Stimulated activated memory B cell treated with anti-CD40 and anti-IgM and Interleukin-4, amounts not matched to agents 10 μg/mL and 1 μg/mL and 100 μg/mL, for 72 hours (primary cell): ENCODE data around the gene C16orf90.
"Not testable (repeated sequence)": the region's sequence is repeated elsewhere in the genome, so short reads cannot be mapped to it uniquely, and the experiment has no call there.

Experiments used
- ATAC-seq: fragments of 150-1000 bp; cut with Tn5 transposase; 2 replicates; pipeline ENCODE4 v1.10.0; 2021
- H3K27ac Mint-ChIP-seq: one replicate; pipeline ENCODE4 v1.8.0; 2022; ENCODE audit warnings: mild to moderate bottlenecking, mixed read lengths
- H3K27me3 Mint-ChIP-seq: one replicate; pipeline ENCODE4 v1.8.0; 2022; ENCODE audit warnings: mixed read lengths
- H3K36me3 Mint-ChIP-seq: one replicate; pipeline ENCODE4 v1.8.0; 2022; ENCODE audit warnings: mixed read lengths
- H3K4me1 Mint-ChIP-seq: one replicate; pipeline ENCODE4 v1.8.0; 2022; ENCODE audit warnings: mixed read lengths
- H3K4me3 Mint-ChIP-seq: one replicate; pipeline ENCODE4 v1.8.0; 2022; ENCODE audit warnings: mild to moderate bottlenecking, moderate library complexity, mixed read lengths
- H3K9me3 Mint-ChIP-seq: one replicate; pipeline ENCODE4 v1.8.0; 2022; ENCODE audit warnings: mixed read lengths

Gene C16orf90

GRCh38 chr16:3520413-3520812 lies 25.1 kb upstream of the C16orf90 start:
- no peak overlapping the region for H3K4me3 Mint-ChIP-seq

GRCh38 chr16:3519581-3519980 lies 24.3 kb upstream of the C16orf90 start:
- Mint-ChIP-seq H3K4me1 (no peaks in the 10 kb centered on the region), H3K36me3 (peaks cover 40% of the 10 kb centered on the region), H3K4me3 (no peak overlapping the region), H3K27me3 (no peaks in the 10 kb centered on the region), H3K27ac (no peak overlapping the region), H3K9me3 (no peaks in the 10 kb centered on the region)
- ATAC-seq, result no peak

More at GRCh38 chr16:3520413-3520812, 25.1 kb upstream of the C16orf90 start:
- Mint-ChIP-seq H3K9me3 (no peaks in the 10 kb centered on the region), H3K4me1 (no peaks in the 10 kb centered on the region), H3K27me3 (no peaks in the 10 kb centered on the region), H3K27ac (no peak overlapping the region), H3K36me3 (peaks cover 43% of the 10 kb centered on the region)
- ATAC-seq, result no peak

- peaks cover 40% of the 10 kb centered on the region for H3K36me3 Mint-ChIP-seq
- H3K27ac Mint-ChIP-seq, result no peak overlapping the region
- no peaks in the 10 kb centered on the region for H3K4me1 Mint-ChIP-seq
These were observed 23.7 kb upstream of the C16orf90 start for GRCh38 chr16:3518986-3519348.

GRCh38 chr16:3518292-3518985 lies 23.1 kb upstream of the C16orf90 start:
- H3K27me3 Mint-ChIP-seq, result no peaks in the 10 kb centered on the region
- no peak for ATAC-seq
- no peak overlapping the region for H3K4me3 Mint-ChIP-seq
- H3K36me3 Mint-ChIP-seq, result peaks cover 41% of the 10 kb centered on the region
- H3K4me1 Mint-ChIP-seq, result no peaks in the 10 kb centered on the region
- H3K27ac Mint-ChIP-seq, result no peak overlapping the region
- H3K9me3 Mint-ChIP-seq, result no peaks in the 10 kb centered on the region

More at GRCh38 chr16:3518986-3519348, 23.7 kb upstream of the C16orf90 start:
- Mint-ChIP-seq H3K27me3 (no peaks in the 10 kb centered on the region), H3K4me3 (no peak overlapping the region), H3K9me3 (no peaks in the 10 kb centered on the region)
- ATAC-seq, result no peak

- H3K9me3 Mint-ChIP-seq, result no peaks in the 10 kb centered on the region
- ATAC-seq, result no peak
- no peak overlapping the region for H3K4me3 Mint-ChIP-seq
- no peak overlapping the region for H3K27ac Mint-ChIP-seq
- H3K36me3 Mint-ChIP-seq, result peaks cover 40% of the 10 kb centered on the region
- no peaks in the 10 kb centered on the region for H3K27me3 Mint-ChIP-seq
- no peaks in the 10 kb centered on the region for H3K4me1 Mint-ChIP-seq
These were observed 20.6 kb upstream of the C16orf90 start for GRCh38 chr16:3515897-3516296.

GRCh38 chr16:3514621-3515020 lies 19.3 kb upstream of the C16orf90 start:
- no peak for ATAC-seq
- peaks cover 40% of the 10 kb centered on the region for H3K36me3 Mint-ChIP-seq

GRCh38 chr16:3513892-3514583 lies 18.7 kb upstream of the C16orf90 start:
- Mint-ChIP-seq H3K27me3 (no peaks in the 10 kb centered on the region), H3K27ac (no peak overlapping the region), H3K4me3 (no peak overlapping the region), H3K36me3 (peaks cover 41% of the 10 kb centered on the region), H3K4me1 (no peaks in the 10 kb centered on the region), H3K9me3 (no peaks in the 10 kb centered on the region)
- ATAC-seq, result no peak

More at GRCh38 chr16:3514621-3515020, 19.3 kb upstream of the C16orf90 start:
- H3K27ac Mint-ChIP-seq, result no peak overlapping the region
- H3K4me1 Mint-ChIP-seq, result no peaks in the 10 kb centered on the region
- no peak overlapping the region for H3K4me3 Mint-ChIP-seq
- H3K9me3 Mint-ChIP-seq, result no peaks in the 10 kb centered on the region
- no peaks in the 10 kb centered on the region for H3K27me3 Mint-ChIP-seq

- H3K27ac Mint-ChIP-seq, result no peak overlapping the region
- H3K27me3 Mint-ChIP-seq, result no peaks in the 10 kb centered on the region
- H3K4me1 Mint-ChIP-seq, result no peaks in the 10 kb centered on the region
- H3K4me3 Mint-ChIP-seq, result no peak overlapping the region
- ATAC-seq, result no peak
- H3K36me3 Mint-ChIP-seq, result peaks cover 49% of the 10 kb centered on the region
- no peaks in the 10 kb centered on the region for H3K9me3 Mint-ChIP-seq
These were observed 16.2 kb upstream of the C16orf90 start for GRCh38 chr16:3511286-3512180.

- ATAC-seq, result no peak
- no peaks in the 10 kb centered on the region for H3K9me3 Mint-ChIP-seq
- H3K4me3 Mint-ChIP-seq, result no peak overlapping the region
- H3K27me3 Mint-ChIP-seq, result no peaks in the 10 kb centered on the region
- H3K27ac Mint-ChIP-seq, result no peak overlapping the region
- H3K4me1 Mint-ChIP-seq, result no peaks in the 10 kb centered on the region
- peaks cover 40% of the 10 kb centered on the region for H3K36me3 Mint-ChIP-seq
These were observed 15.1 kb upstream of the C16orf90 start for GRCh38 chr16:3510416-3510815.

- no peaks in the 10 kb centered on the region for H3K27me3 Mint-ChIP-seq
- no peak for ATAC-seq
- no peak overlapping the region for H3K4me3 Mint-ChIP-seq
- H3K9me3 Mint-ChIP-seq, result no peaks in the 10 kb centered on the region
- H3K27ac Mint-ChIP-seq, result no peak overlapping the region
- peaks cover 40% of the 10 kb centered on the region for H3K36me3 Mint-ChIP-seq
- H3K4me1 Mint-ChIP-seq, result no peaks in the 10 kb centered on the region
These were observed 14.2 kb upstream of the C16orf90 start for GRCh38 chr16:3509470-3509928.

- Mint-ChIP-seq H3K4me3 (no peak overlapping the region), H3K27me3 (no peaks in the 10 kb centered on the region), H3K4me1 (no peaks in the 10 kb centered on the region), H3K36me3 (peaks cover 37% of the 10 kb centered on the region), H3K27ac (no peak overlapping the region), H3K9me3 (no peaks in the 10 kb centered on the region)
- no peak for ATAC-seq
These were observed 13.4 kb upstream of the C16orf90 start for GRCh38 chr16:3508736-3509135.

GRCh38 chr16:3503523-3503922 lies 8.2 kb upstream of the C16orf90 start:
- no peak overlapping the region for H3K4me3 Mint-ChIP-seq
- H3K27ac Mint-ChIP-seq, result no peak overlapping the region
- H3K27me3 Mint-ChIP-seq, result no peaks in the 10 kb centered on the region
- peaks cover 5% of the 10 kb centered on the region for H3K9me3 Mint-ChIP-seq
- peaks cover 7% of the 10 kb centered on the region for H3K36me3 Mint-ChIP-seq
- peaks cover 25% of the 10 kb centered on the region for H3K4me1 Mint-ChIP-seq
- ATAC-seq, result no peak

- peaks cover 25% of the 10 kb centered on the region for H3K4me1 Mint-ChIP-seq
- no peak for ATAC-seq
These were observed 6.6 kb upstream of the C16orf90 start for GRCh38 chr16:3501783-3502400.

GRCh38 chr16:3501412-3501761 lies 6.1 kb upstream of the C16orf90 start:
- peak overlapping the region; percentile 61 for H3K27ac Mint-ChIP-seq
- ATAC-seq, H3K27me3 Mint-ChIP-seq, H3K9me3 Mint-ChIP-seq, H3K36me3 Mint-ChIP-seq: not testable (repeated sequence)
- H3K4me1 Mint-ChIP-seq, result peaks cover 25% of the 10 kb centered on the region
- H3K4me3 Mint-ChIP-seq, result peak overlapping the region; percentile 78

More at GRCh38 chr16:3501783-3502400, 6.6 kb upstream of the C16orf90 start:
- H3K9me3 Mint-ChIP-seq, result peaks cover 5% of the 10 kb centered on the region
- H3K4me3 Mint-ChIP-seq, result peak overlapping the region; percentile 78
- H3K27ac Mint-ChIP-seq, result peak overlapping the region; percentile 61
- H3K27me3 Mint-ChIP-seq, result no peaks in the 10 kb centered on the region
- H3K36me3 Mint-ChIP-seq, result no peaks in the 10 kb centered on the region

GRCh38 chr16:3498988-3499387 lies 3.7 kb upstream of the C16orf90 start:
- Mint-ChIP-seq H3K9me3 (peaks cover 5% of the 10 kb centered on the region), H3K27ac (no peak overlapping the region), H3K4me3 (no peak overlapping the region), H3K36me3 (no peaks in the 10 kb centered on the region), H3K4me1 (peaks cover 25% of the 10 kb centered on the region), H3K27me3 (no peaks in the 10 kb centered on the region)
- no peak for ATAC-seq
